Subcutaneous abdominal adipose tissue (tissue), 5 donors: ENCODE measurements around the gene MTUS2.

Experiments
- H3K27ac ChIP-seq: one replicate; pipeline ENCODE4 v1.7.0; 2013; ENCODE audit warnings: low read depth, mild to moderate bottlenecking, inconsistent platforms, low read length, moderate library complexity
- H3K27me3 ChIP-seq, 5 donors: one replicate each; pipeline ENCODE4 v1.7.0; 2013; ENCODE audit warnings: low read length in 5 of 5, inconsistent platforms in 1 of 5; ENCODE audit not compliant: control insufficient read depth in 5 of 5, insufficient read depth in 4 of 5
- H3K36me3 ChIP-seq, 5 donors: one replicate each; pipeline ENCODE4 v1.7.0; 2013; ENCODE audit warnings: low read length in 5 of 5; ENCODE audit not compliant: control insufficient read depth in 5 of 5, insufficient read depth in 5 of 5
- H3K4me1 ChIP-seq, 5 donors: one replicate each; pipeline ENCODE4 v1.7.0; 2013; ENCODE audit warnings: low read length in 5 of 5, mild to moderate bottlenecking in 3 of 5, moderate library complexity in 1 of 5; ENCODE audit not compliant: control insufficient read depth in 5 of 5, insufficient read depth in 5 of 5
- H3K4me3 ChIP-seq, 5 donors: one replicate each; pipeline ENCODE4 v1.7.0; 2013; ENCODE audit warnings: low read length in 5 of 5, low read depth in 1 of 5
- H3K9ac ChIP-seq, 5 donors: one replicate each; pipeline ENCODE4 v1.7.0; 2013; ENCODE audit warnings: low read length in 5 of 5, mild to moderate bottlenecking in 4 of 5, moderate library complexity in 3 of 5
- H3K9me3 ChIP-seq, 5 donors: one replicate each; pipeline ENCODE4 v1.7.0; 2013; ENCODE audit warnings: low read length in 5 of 5; ENCODE audit not compliant: control insufficient read depth in 5 of 5
- donor health status: healthy.
- donor health status: healthy.
- donor health status: healthy.
- donor health status: healthy.
- donor health status: healthy.

Gene MTUS2

DNA sequence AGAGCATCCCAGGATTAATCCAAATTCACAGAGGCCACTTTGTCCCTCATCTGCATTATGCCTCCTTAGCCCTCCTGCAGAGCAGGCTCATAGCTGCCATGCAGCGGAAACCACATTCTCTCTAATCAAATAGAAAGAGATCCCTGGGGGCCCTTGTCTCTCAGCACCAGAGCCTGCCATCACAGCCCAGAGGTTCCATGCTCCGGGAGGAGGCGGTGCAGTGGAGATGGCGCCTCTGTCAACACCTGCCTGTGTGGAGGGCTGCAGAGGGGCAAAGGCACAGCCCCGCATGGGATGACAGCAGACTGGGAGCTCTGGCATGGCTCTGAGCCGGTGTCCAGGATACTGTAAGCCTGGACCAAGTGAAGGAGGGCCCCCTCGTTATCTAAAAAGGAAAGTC lies 664.1 kb downstream of the MTUS2 start:
- no peaks in the 10 kb centered on the region for H3K9me3 ChIP-seq
- no peak overlapping the region for H3K27ac ChIP-seq
- peaks cover 0 to 8% (median 4%) of the 10 kb centered on the region in 5 donors for H3K27me3 ChIP-seq
- H3K9ac ChIP-seq: no peak overlapping the region
- no peak overlapping the region for H3K4me3 ChIP-seq
- no peaks in the 10 kb centered on the region for H3K4me1 ChIP-seq
- no peaks in the 10 kb centered on the region for H3K36me3 ChIP-seq

GRCh38 chr13:29484796-29485195 lies 664.7 kb downstream of the MTUS2 start:
- H3K36me3 ChIP-seq: no peaks in the 10 kb centered on the region
- no peak overlapping the region for H3K27ac ChIP-seq
- H3K9ac ChIP-seq: no peak overlapping the region
- H3K4me1 ChIP-seq: no peaks in the 10 kb centered on the region
- H3K4me3 ChIP-seq: no peak overlapping the region
- H3K27me3 ChIP-seq: peaks cover 0 to 7% (median 0%) of the 10 kb centered on the region in 5 donors
- no peaks in the 10 kb centered on the region for H3K9me3 ChIP-seq

GRCh38 chr13:29486551-29486950 lies 666.4 kb downstream of the MTUS2 start:
- Histone ChIP-seq H3K4me3 (no peak overlapping the region), H3K4me1 (no peaks in the 10 kb centered on the region), H3K27ac (no peak overlapping the region), H3K27me3 (peaks cover 0 to 11% (median 6%) of the 10 kb centered on the region in 5 donors), H3K9me3 (no peaks in the 10 kb centered on the region), H3K9ac (no peak overlapping the region), H3K36me3 (no peaks in the 10 kb centered on the region)

DNA sequence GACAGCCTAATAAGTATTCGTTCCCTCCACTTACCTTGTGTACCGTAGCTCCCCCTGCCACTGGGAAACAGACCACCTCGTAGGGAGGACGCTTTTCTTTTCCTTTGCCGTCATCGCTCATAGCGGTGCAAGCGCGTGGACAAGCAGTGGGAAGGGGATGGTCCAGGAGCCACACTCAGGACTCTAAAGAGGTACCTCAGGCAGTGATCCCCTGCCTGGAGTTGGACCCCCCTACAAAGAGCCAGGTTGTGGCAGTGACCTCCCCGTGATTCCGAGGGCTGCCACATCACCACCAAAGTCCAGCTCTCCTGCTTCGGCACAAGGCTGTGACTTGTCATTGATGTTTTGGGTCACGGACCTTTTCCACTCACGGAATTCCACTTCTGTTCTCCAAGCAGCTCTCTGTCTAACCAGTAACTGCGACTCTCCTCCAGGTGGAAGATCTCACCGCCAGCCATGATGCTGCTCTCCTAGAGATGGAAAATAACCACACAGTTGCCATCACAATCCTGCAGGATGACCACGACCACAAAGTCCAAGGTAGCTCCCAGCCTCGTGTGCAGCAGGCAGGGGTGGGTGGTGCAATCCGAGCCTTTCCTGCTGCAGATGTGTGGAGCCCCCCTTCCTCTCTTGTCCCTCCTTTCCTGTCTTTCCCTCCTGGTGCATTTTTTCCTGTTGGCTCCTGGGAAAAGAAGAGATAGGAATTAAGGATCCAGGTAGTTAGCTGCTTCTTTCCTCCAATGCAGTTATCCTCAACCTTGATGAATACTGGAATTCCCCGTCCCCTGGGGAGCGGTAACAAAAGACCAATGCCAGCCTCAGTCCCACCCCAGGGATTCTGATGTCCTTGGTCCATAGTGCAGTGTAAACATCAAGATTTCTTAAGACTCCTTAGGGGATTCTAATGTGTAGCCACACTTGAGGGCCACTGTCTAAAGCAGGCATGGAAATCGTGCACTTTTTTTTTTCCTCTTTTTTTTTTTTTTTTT lies 667.6 kb downstream of the MTUS2 start:
- Histone ChIP-seq H3K9ac (no peak overlapping the region), H3K27me3 (peaks cover 0 to 15% (median 8%) of the 10 kb centered on the region in 5 donors), H3K27ac (no peak overlapping the region), H3K4me1 (no peaks in the 10 kb centered on the region), H3K4me3 (no peak overlapping the region), H3K36me3 (no peaks in the 10 kb centered on the region), H3K9me3 (no peaks in the 10 kb centered on the region)

- Histone ChIP-seq H3K9me3 (no peaks in the 10 kb centered on the region), H3K4me3 (no peak overlapping the region), H3K9ac (no peak overlapping the region), H3K4me1 (no peaks in the 10 kb centered on the region), H3K27ac (no peak overlapping the region), H3K36me3 (no peaks in the 10 kb centered on the region), H3K27me3 (peaks cover 0 to 15% (median 8%) of the 10 kb centered on the region in 5 donors)
Measured at GRCh38 chr13:29489650-29490560, 669.8 kb downstream of the MTUS2 start.

- no peaks in the 10 kb centered on the region for H3K4me1 ChIP-seq
- H3K27me3 ChIP-seq: peaks cover 0 to 15% (median 8%) of the 10 kb centered on the region in 5 donors
- no peaks in the 10 kb centered on the region for H3K36me3 ChIP-seq
- no peak overlapping the region for H3K9ac ChIP-seq
- no peak overlapping the region for H3K4me3 ChIP-seq
- no peak overlapping the region for H3K27ac ChIP-seq
- no peaks in the 10 kb centered on the region for H3K9me3 ChIP-seq
Measured at GRCh38 chr13:29490561-29490885, 670.4 kb downstream of the MTUS2 start.

DNA sequence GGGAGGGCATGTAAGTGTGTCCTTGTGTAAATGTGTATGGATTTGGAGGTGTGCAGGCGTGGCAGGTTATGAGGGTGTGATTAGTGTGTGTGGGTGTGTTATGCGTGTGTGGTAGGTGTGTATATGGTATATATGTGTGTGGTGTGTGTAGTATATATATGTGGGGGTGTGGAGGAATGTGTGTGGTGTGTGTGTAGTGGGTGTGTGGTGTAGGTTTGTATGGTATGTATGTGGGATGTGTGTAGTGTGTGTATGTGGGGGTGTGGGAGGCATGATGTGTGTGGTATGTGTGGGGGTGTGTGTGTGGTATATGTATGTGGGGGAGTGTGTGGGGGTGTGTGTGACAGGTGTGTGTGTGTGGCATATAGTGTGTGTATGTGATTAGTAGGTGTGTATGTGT lies 671.1 kb downstream of the MTUS2 start:
- no peaks in the 10 kb centered on the region for H3K36me3 ChIP-seq
- no peak overlapping the region for H3K27ac ChIP-seq
- H3K9ac ChIP-seq: no peak overlapping the region
- H3K9me3 ChIP-seq: no peaks in the 10 kb centered on the region
- H3K4me3 ChIP-seq: no peak overlapping the region
- peaks cover 0 to 5% (median 4%) of the 10 kb centered on the region in 5 donors for H3K4me1 ChIP-seq
- peaks cover 0 to 15% (median 8%) of the 10 kb centered on the region in 5 donors for H3K27me3 ChIP-seq

GRCh38 chr13:29493796-29494195 lies 673.7 kb downstream of the MTUS2 start:
- H3K36me3 ChIP-seq: no peaks in the 10 kb centered on the region
- peaks cover 0 to 19% (median 16%) of the 10 kb centered on the region in 5 donors for H3K4me1 ChIP-seq

GRCh38 chr13:29494520-29494919 lies 674.4 kb downstream of the MTUS2 start:
- peaks cover 0 to 19% (median 16%) of the 10 kb centered on the region in 5 donors for H3K4me1 ChIP-seq
- no peaks in the 10 kb centered on the region for H3K36me3 ChIP-seq
- no peak overlapping the region for H3K4me3 ChIP-seq
- no peak overlapping the region for H3K9ac ChIP-seq
- H3K27ac ChIP-seq: no peak overlapping the region
- H3K27me3 ChIP-seq: peaks cover 0 to 20% (median 8%) of the 10 kb centered on the region in 5 donors
- H3K9me3 ChIP-seq: no peaks in the 10 kb centered on the region

More at GRCh38 chr13:29493796-29494195, 673.7 kb downstream of the MTUS2 start:
- H3K9ac ChIP-seq: no peak overlapping the region
- H3K27me3 ChIP-seq: peaks cover 0 to 19% (median 8%) of the 10 kb centered on the region in 5 donors
- H3K27ac ChIP-seq: no peak overlapping the region
- H3K9me3 ChIP-seq: no peaks in the 10 kb centered on the region
- H3K4me3 ChIP-seq: no peak overlapping the region
